Neural progenitor cell (in vitro differentiated cells): ENCODE measurements around the gene BCL7B. TPM values are rescaled to one million over a fixed set of nuclear protein-coding genes. Genes with fewer than 3 reads are reported as not detected.
"Not testable (repeated sequence)": the region's sequence is repeated elsewhere in the genome, so short reads cannot be mapped to it uniquely, and the experiment has no call there.

ENCODE experiments used
- DNase-seq: peaks from one replicate; pipeline ENCODE4 v3.0.0-alpha.2; 2016; ENCODE audit warnings: low spot score
- H2AFZ ChIP-seq: fragments of 200-600 bp; sonication (generic); replicated peaks from 2 replicates; pipeline ENCODE4 v1.6.1; 2016; ENCODE audit warnings: antibody characterized with exemption
- H3F3A ChIP-seq: fragments of 200-600 bp; sonication (generic); 2 replicates; pipeline ENCODE4 v1.6.1; 2016; ENCODE audit warnings: antibody characterized with exemption, low read depth
- H3K27ac ChIP-seq: fragments of 200-600 bp; sonication (generic); 2 replicates; pipeline ENCODE4 v1.5.1; 2016; ENCODE audit warnings: mild to moderate bottlenecking
- H3K27me3 ChIP-seq: fragments of 200-600 bp; sonication (generic); 2 replicates; pipeline ENCODE4 v1.6.1; 2016; ENCODE audit warnings: mild to moderate bottlenecking, moderate library complexity
- H3K36me3 ChIP-seq: fragments of 200-600 bp; sonication (generic); 2 replicates; pipeline ENCODE4 v1.5.1; 2016
- H3K4me1 ChIP-seq: fragments of 200-600 bp; sonication (generic); 2 replicates; pipeline ENCODE4 v1.6.1; 2016; ENCODE audit warnings: mixed run types
- H3K4me2 ChIP-seq: fragments of 200-600 bp; sonication (generic); 2 replicates; pipeline ENCODE4 v1.6.1; 2016
- H3K4me3 ChIP-seq: fragments of 200-600 bp; sonication (generic); 2 replicates; pipeline ENCODE4 v1.5.1; 2016
- H3K79me2 ChIP-seq: fragments of 200-600 bp; sonication (generic); 2 replicates; pipeline ENCODE4 v1.6.1; 2016; ENCODE audit warnings: low read depth
- H3K9ac ChIP-seq: fragments of 200-600 bp; sonication (generic); 2 replicates; pipeline ENCODE4 v1.6.1; 2016
- H3K9me3 ChIP-seq: fragments of 200-600 bp; sonication (generic); 2 replicates; pipeline ENCODE4 v1.5.1; 2016; ENCODE audit warnings: low read depth
- H4K20me1 ChIP-seq: fragments of 200-600 bp; sonication (generic); 2 replicates; pipeline ENCODE4 v1.6.1; 2016; ENCODE audit warnings: low read depth
- H3K27ac Mint-ChIP-seq: 3 replicates; pipeline ENCODE4 v1.8.0; 2021; ENCODE audit warnings: mixed read lengths
- H3K27me3 Mint-ChIP-seq: 2 replicates; pipeline ENCODE4 v1.8.0; 2022; ENCODE audit warnings: low read depth, mild to moderate bottlenecking, inconsistent platforms, moderate library complexity, mixed read lengths; ENCODE audit not compliant: insufficient read depth
- H3K36me3 Mint-ChIP-seq: 3 replicates; pipeline ENCODE4 v1.8.0; 2021; ENCODE audit warnings: mixed read lengths
- H3K4me1 Mint-ChIP-seq: 3 replicates; pipeline ENCODE4 v1.8.0; 2021; ENCODE audit warnings: mixed read lengths
- H3K4me3 Mint-ChIP-seq: 3 replicates; pipeline ENCODE4 v1.8.0; 2021; ENCODE audit warnings: mild to moderate bottlenecking, moderate library complexity, mixed read lengths
- H3K9me3 Mint-ChIP-seq: 3 replicates; pipeline ENCODE4 v1.8.0; 2020; ENCODE audit warnings: mixed read lengths
- EZH2 ChIP-seq: fragments of 200-600 bp; sonication (generic); IDR thresholded peaks from 2 replicates; pipeline ENCODE4 v1.6.1; 2017; ENCODE audit warnings: antibody characterized with exemption, mild to moderate bottlenecking, moderate library complexity
- EZH2phosphoT487 ChIP-seq: fragments of 200-600 bp; sonication (generic); IDR thresholded peaks from 2 replicates; pipeline ENCODE4 v1.6.1; 2017; ENCODE audit warnings: antibody characterized with exemption
- total RNA-seq: library from RNA; depleted of rRNA; stranded (reverse); fragments of >200 nt; gene quantifications from 2 replicates; pipeline ENCODE4 v1.2.3, GENCODE V29; 2015; ENCODE audit warnings: low replicate concordance
- TF ChIP-seq, protein P1 (sequence below): fragments of 200-600 bp; sonication (generic); IDR thresholded peaks from 2 replicates; pipeline ENCODE4 v1.5.1; 2017; ENCODE audit warnings: antibody characterized with exemption, mild to moderate bottlenecking

Gene BCL7B
- total RNA-seq, 1 donor from 2014 or later, result 10.4 TPM

DNA sequence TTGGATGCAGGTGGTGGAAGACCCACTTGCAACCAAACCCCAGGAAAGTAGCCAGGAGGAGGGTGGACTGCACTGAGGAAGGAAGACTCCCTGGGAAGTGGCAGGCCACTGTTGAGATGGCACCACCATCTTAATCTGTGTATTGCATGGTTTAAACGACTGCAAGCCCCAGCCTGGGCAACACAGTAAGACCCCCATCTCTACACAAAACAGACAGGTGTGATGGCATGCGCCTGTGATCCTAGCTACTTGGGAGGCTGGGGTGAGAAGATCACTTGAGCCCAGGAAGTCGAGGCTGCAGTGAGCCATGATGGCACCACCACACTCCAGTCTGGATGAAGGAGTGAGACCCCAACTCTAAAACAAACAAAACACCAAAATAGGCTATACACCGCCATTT lies 9.7 kb upstream of the BCL7B start:
- Mint-ChIP-seq H3K9me3 (peaks cover 5% of the 10 kb centered on the region), H3K27ac (no peak overlapping the region), H3K4me1 (peaks cover 5% of the 10 kb centered on the region), H3K36me3 (peaks cover 1% of the 10 kb centered on the region), H3K4me3 (no peak overlapping the region), H3K27me3 (peaks cover 4% of the 10 kb centered on the region)
- DNase-seq, result no peak
- Histone ChIP-seq H3K79me2 (no peaks in the 10 kb centered on the region), H3K27me3 (peaks cover 6% of the 10 kb centered on the region), H3K9me3 (no peaks in the 10 kb centered on the region), H3K27ac (no peak overlapping the region), H3K4me1 (no peaks in the 10 kb centered on the region), H4K20me1 (peaks cover 3% of the 10 kb centered on the region), H3F3A (peaks cover 20% of the 10 kb centered on the region), H3K9ac (no peak overlapping the region), H3K36me3 (no peaks in the 10 kb centered on the region), H2AFZ (no peak overlapping the region), H3K4me3 (no peak overlapping the region), H3K4me2 (no peak overlapping the region)
- TF ChIP-seq, protein P1, sequence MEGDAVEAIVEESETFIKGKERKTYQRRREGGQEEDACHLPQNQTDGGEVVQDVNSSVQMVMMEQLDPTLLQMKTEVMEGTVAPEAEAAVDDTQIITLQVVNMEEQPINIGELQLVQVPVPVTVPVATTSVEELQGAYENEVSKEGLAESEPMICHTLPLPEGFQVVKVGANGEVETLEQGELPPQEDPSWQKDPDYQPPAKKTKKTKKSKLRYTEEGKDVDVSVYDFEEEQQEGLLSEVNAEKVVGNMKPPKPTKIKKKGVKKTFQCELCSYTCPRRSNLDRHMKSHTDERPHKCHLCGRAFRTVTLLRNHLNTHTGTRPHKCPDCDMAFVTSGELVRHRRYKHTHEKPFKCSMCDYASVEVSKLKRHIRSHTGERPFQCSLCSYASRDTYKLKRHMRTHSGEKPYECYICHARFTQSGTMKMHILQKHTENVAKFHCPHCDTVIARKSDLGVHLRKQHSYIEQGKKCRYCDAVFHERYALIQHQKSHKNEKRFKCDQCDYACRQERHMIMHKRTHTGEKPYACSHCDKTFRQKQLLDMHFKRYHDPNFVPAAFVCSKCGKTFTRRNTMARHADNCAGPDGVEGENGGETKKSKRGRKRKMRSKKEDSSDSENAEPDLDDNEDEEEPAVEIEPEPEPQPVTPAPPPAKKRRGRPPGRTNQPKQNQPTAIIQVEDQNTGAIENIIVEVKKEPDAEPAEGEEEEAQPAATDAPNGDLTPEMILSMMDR, result no peak
- no peak for TF ChIP-seq EZH2phosphoT487
- TF ChIP-seq EZH2, result no peak

DNA sequence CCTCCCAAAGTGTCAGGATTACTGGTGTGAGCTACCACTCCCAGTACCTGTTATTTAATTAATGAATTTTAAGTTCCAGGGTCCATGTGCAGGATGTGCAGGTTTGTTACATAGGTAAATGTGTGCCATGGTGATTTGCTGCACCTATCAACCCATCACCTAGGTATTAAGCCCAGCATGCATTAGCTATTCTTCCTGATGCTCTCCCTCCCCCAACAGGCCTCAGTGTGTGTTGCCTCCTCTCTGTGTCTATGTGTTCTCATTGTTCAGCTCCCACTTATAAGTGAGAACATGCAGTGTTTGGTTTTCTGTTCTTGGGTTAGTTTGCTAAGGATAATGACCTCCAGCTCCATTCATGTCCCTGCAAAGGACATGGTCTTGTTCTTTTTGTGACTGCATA lies 8.9 kb upstream of the BCL7B start:
- H3K9ac ChIP-seq, H3K36me3 Mint-ChIP-seq, H3K27ac Mint-ChIP-seq, H3K9me3 ChIP-seq, H3K27me3 Mint-ChIP-seq, H3K27ac ChIP-seq, H3K4me1 Mint-ChIP-seq, H3K36me3 ChIP-seq, H3K27me3 ChIP-seq, H3K4me1 ChIP-seq, H3K9me3 Mint-ChIP-seq, DNase-seq, H3K4me2 ChIP-seq, H3K4me3 ChIP-seq, H2AFZ ChIP-seq, H3K79me2 ChIP-seq, H4K20me1 ChIP-seq: not testable (repeated sequence)
- H3F3A ChIP-seq, result peaks cover 20% of the 10 kb centered on the region
- H3K4me3 Mint-ChIP-seq, result peak overlapping the region; percentile 54

DNA sequence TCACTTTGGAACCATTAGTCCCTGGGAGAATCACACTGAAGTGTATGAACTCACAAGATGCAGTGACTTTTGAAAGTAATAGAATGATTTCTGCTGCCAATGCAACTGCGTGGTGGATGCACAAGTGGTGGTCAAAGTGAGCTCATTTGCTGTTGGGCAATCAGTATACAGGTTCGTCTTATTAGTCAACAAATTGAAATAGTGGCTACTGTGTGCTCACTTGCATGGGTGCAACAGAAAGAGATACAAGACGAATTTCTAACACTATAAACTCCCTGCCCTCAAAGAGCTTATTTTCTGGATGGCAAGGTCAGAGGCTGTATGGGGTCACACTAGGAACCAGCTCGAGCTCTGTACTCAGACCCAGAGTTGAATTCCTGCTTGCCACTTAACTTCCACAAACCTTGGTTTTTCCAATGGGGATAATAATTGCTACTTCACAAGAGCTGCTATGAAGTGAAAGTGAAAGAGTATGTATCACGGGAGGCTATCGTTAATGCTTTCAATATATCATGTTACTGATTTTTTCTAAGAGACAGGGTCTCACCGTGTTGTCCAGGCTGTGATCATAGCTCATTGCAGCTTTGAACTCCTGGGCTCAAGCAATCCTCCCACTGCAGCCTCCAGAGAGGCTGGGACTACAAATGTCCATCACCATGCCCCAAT lies 8.3 kb upstream of the BCL7B start:
- H3K4me1 ChIP-seq, result no peaks in the 10 kb centered on the region
- no peak for DNase-seq
- H3K9me3 Mint-ChIP-seq, result peaks cover 5% of the 10 kb centered on the region

More for the DNA sequence above, 8.3 kb upstream of the BCL7B start:
- Histone ChIP-seq H4K20me1 (peaks cover 3% of the 10 kb centered on the region), H3K27ac (no peak overlapping the region), H3F3A (peaks cover 20% of the 10 kb centered on the region), H3K9me3 (no peaks in the 10 kb centered on the region), H3K9ac (no peak overlapping the region), H2AFZ (no peak overlapping the region), H3K4me3 (no peak overlapping the region), H3K79me2 (no peaks in the 10 kb centered on the region), H3K27me3 (peaks cover 8% of the 10 kb centered on the region), H3K36me3 (no peaks in the 10 kb centered on the region), H3K4me2 (no peak overlapping the region)
- no peak overlapping the region for H3K27ac Mint-ChIP-seq
- no peak overlapping the region for H3K4me3 Mint-ChIP-seq
- H3K36me3 Mint-ChIP-seq, result peaks cover 1% of the 10 kb centered on the region
- TF ChIP-seq, protein P1, result no peak
- no peak for TF ChIP-seq EZH2
- no peak for TF ChIP-seq EZH2phosphoT487
- H3K4me1 Mint-ChIP-seq, result peaks cover 5% of the 10 kb centered on the region
- H3K27me3 Mint-ChIP-seq, result peaks cover 9% of the 10 kb centered on the region
